Body of pancreas (tissue), 4 donors: ENCODE data around the gene IFI16. TPM values are rescaled to one million over a fixed set of nuclear protein-coding genes. Genes with fewer than 3 reads are reported as not detected.

Experiments
- ATAC-seq: fragments of 150-250 bp; one replicate; pipeline ENCODE4 v1.9.1; 2016
- DNase-seq, 4 donors: peaks; one replicate each; pipeline ENCODE4 v3.0.0-alpha.2; 2019
- H3K27ac ChIP-seq, 4 donors: fragments of 200-600 bp; sonication (generic); 1 replicate in 3 of 4; 2 replicates in 1 of 4; pipeline versions ENCODE4 v1.5.1 to v1.6.1; 2016 to 2019; ENCODE audit warnings: mild to moderate bottlenecking in 1 of 4, mixed read lengths in 1 of 4, moderate library complexity in 1 of 4
- H3K27me3 ChIP-seq, 2 donors: fragments of 200-600 bp; sonication (generic); one replicate each; pipeline ENCODE4 v1.6.0; 2016; ENCODE audit warnings: mild to moderate bottlenecking in 1 of 2
- H3K36me3 ChIP-seq, 2 donors: fragments of 200-600 bp; sonication (generic); replicated peaks in 1 of 2; 2 replicates each; pipeline ENCODE4 v1.5.1; 2016; ENCODE audit warnings: low read depth in 2 of 2; ENCODE audit not compliant: insufficient read depth in 1 of 2
- H3K4me1 ChIP-seq: fragments of 200-600 bp; sonication (generic); one replicate; pipeline ENCODE4 v1.6.0; 2016
- H3K4me3 ChIP-seq, 2 donors: fragments of 200-600 bp; sonication (generic); 1 replicate in 1 of 2; 2 replicates in 1 of 2; pipeline ENCODE4 v1.5.1; 2016 to 2019
- H3K9me3 ChIP-seq, 3 donors: fragments of 200-600 bp; sonication (generic); 1 replicate in 2 of 3; 2 replicates in 1 of 3; pipeline ENCODE4 v1.5.1; 2016
- CTCF ChIP-seq, 7 experiments: fragments of 450-650 bp in 4 of 7; fragments of 200-600 bp in 3 of 7; sonication (generic) in 3 of 7; IDR thresholded peaks; one replicate each; pipeline ENCODE4 v1.5.1; 2016 to 2019; ENCODE audit warnings: antibody characterized with exemption in 7 of 7
- POLR2A ChIP-seq, 3 donors: fragments of 450-650 bp; IDR thresholded peaks; one replicate each; pipeline ENCODE4 v1.6.1; 2016; ENCODE audit warnings: antibody characterized with exemption in 3 of 3, mild to moderate bottlenecking in 2 of 3
- WGBS, 2 donors: methylation state at CpG; one replicate each; pipeline ENCODE4 v1.1.5; 2017; 5-methylcytosine and 5-hydroxymethylcytosine counted together
- intact Hi-C: fragments of 100-400 bp; cut with DNase I; formaldehyde crosslinking; loops from one replicate; pipeline ENCODE4 v1.15.1; 2023
- total RNA-seq, 2 donors: library from RNA; depleted of rRNA; stranded (reverse); fragments of >200 nt; gene quantifications; one replicate each; pipeline ENCODE4 v1.1.0, GENCODE V29; 2016

IFI16 gene
- total RNA-seq, 2 donors from 2014 or later: 10.9 to 11.2 TPM

GRCh38 chr1:159051436-159051835 lies 41.7 kb downstream of the IFI16 start:
- ATAC-seq (no peak), DNase-seq (no peak)
- H3K4me3 ChIP-seq: no peak overlapping the region
- 64 to 72% methylated on average over 2 of the region's 2 CpGs for WGBS, 2 donors
- TF ChIP-seq CTCF (IDR thresholded peaks at IDR 0.05) (no peak), POLR2A (IDR thresholded peaks at IDR 0.05) (no peak)
- H3K27me3 ChIP-seq: no peaks in the 10 kb centered on the region
- H3K9me3 ChIP-seq: no peaks in the 10 kb centered on the region
- H3K4me1 ChIP-seq: no peaks in the 10 kb centered on the region
- H3K27ac ChIP-seq: no peak overlapping the region
- no peaks in the 10 kb centered on the region for H3K36me3 ChIP-seq
- intact Hi-C loops: no loop called here

- 15% methylated on average over 2 of the region's 2 CpGs for WGBS, 2 donors
- Histone ChIP-seq H3K4me3 (no peak overlapping the region), H3K4me1 (no peaks in the 10 kb centered on the region), H3K9me3 (no peaks in the 10 kb centered on the region), H3K36me3 (no peaks in the 10 kb centered on the region), H3K27ac (no peak overlapping the region), H3K27me3 (no peaks in the 10 kb centered on the region)
- ATAC-seq (no peak), DNase-seq (no peak)
- intact Hi-C loops: no loop called here
- TF ChIP-seq CTCF (IDR thresholded peaks at IDR 0.05) (no peak), POLR2A (IDR thresholded peaks at IDR 0.05) (no peak)
These were observed 44.7 kb downstream of the IFI16 start for GRCh38 chr1:159054427-159054826.

GRCh38 chr1:159055181-159055641 lies 45.5 kb downstream of the IFI16 start:
- no peak for ATAC-seq
- Histone ChIP-seq H3K36me3 (no peaks in the 10 kb centered on the region), H3K4me1 (no peaks in the 10 kb centered on the region), H3K9me3 (no peaks in the 10 kb centered on the region), H3K27me3 (no peaks in the 10 kb centered on the region), H3K4me3 (no peak overlapping the region), H3K27ac (no peak overlapping the region)
- intact Hi-C loops: no loop called here
- 65 to 80% methylated on average over 5 of the region's 5 CpGs for WGBS, 2 donors
- no peak for DNase-seq
- TF ChIP-seq POLR2A (IDR thresholded peaks at IDR 0.05): no peak
- TF ChIP-seq CTCF (IDR thresholded peaks at IDR 0.05): no peak

GRCh38 chr1:159056069-159056698 lies 46.5 kb downstream of the IFI16 start:
- H3K9me3 ChIP-seq: no peaks in the 10 kb centered on the region
- 67 to 79% methylated on average over 7 of the region's 7 CpGs for WGBS, 2 donors
- H3K4me1 ChIP-seq: no peaks in the 10 kb centered on the region
- H3K27ac ChIP-seq: no peak overlapping the region
- ATAC-seq (no peak), DNase-seq (no peak)
- no peaks in the 10 kb centered on the region for H3K27me3 ChIP-seq
- H3K36me3 ChIP-seq: no peaks in the 10 kb centered on the region
- no peak overlapping the region for H3K4me3 ChIP-seq
- intact Hi-C loops: no loop called here
- TF ChIP-seq CTCF (IDR thresholded peaks at IDR 0.05) (no peak), POLR2A (IDR thresholded peaks at IDR 0.05) (no peak)

GRCh38 chr1:159058751-159059150 lies 49.0 kb downstream of the IFI16 start:
- no peak for ATAC-seq

More at GRCh38 chr1:159058751-159059150, 49.0 kb downstream of the IFI16 start:
- intact Hi-C loops: no loop called here
- Histone ChIP-seq H3K27ac (no peak overlapping the region), H3K4me3 (no peak overlapping the region), H3K36me3 (no peaks in the 10 kb centered on the region), H3K9me3 (no peaks in the 10 kb centered on the region), H3K4me1 (no peaks in the 10 kb centered on the region), H3K27me3 (no peaks in the 10 kb centered on the region)
- DNase-seq: no peak
- TF ChIP-seq POLR2A (IDR thresholded peaks at IDR 0.05): no peak
- WGBS, 2 donors: 68 to 74% methylated on average over 7 of the region's 7 CpGs
